Caco-2 (cell line): ENCODE measurements around the gene FIBIN. TPM values are rescaled to one million over a fixed set of nuclear protein-coding genes. Genes with fewer than 3 reads are reported as not detected.

ENCODE experiments used
- BruUV-seq: library from RNA; stranded (reverse); fragments of 400-500 nt; replicated peaks from 2 replicates; lab custom pipeline; 2021; lab: Mats Ljungman, UMichigan
- CTCF ChIA-PET: fragments of 300-600 bp; sonication (Branson Sonifier 250); formaldehyde crosslinking; loops from one replicate; lab custom pipeline; 2022; ENCODE audit warnings: antibody characterized with exemption; lab: Charles Lee
- POLR2A ChIA-PET: fragments of 300-600 bp; sonication (Branson Sonifier 250); formaldehyde crosslinking; loops from one replicate; lab custom pipeline; 2022; ENCODE audit warnings: antibody characterized with exemption; lab: Charles Lee
- DNase-seq, 2 experiments: peaks; one replicate each; pipeline versions ENCODE4 v3.0.0 to v3.0.0-alpha.2; 2020 to 2022
- H3K27me3 ChIP-seq: replicated peaks from 2 replicates; pipeline ENCODE4 v1.6.0; 2011; ENCODE audit warnings: low read length; ENCODE audit not compliant: control insufficient read depth, insufficient read depth
- H3K36me3 ChIP-seq: 2 replicates; pipeline ENCODE4 v1.5.1; 2011; ENCODE audit warnings: low read length; ENCODE audit not compliant: control insufficient read depth, insufficient read depth
- H3K4me1 ChIP-seq: fragments of 250-450 bp; sonication (Bioruptor Pico); 2 replicates; pipeline ENCODE4 v1.5.1; 2020; ENCODE audit warnings: mild to moderate bottlenecking
- H3K4me3 ChIP-seq: 2 replicates; pipeline ENCODE4 v1.5.1; 2011; ENCODE audit warnings: low read depth, mild to moderate bottlenecking, control low read depth, low read length
- H3K9me3 ChIP-seq: fragments of 250-450 bp; sonication (Bioruptor Pico); 2 replicates; pipeline ENCODE4 v1.5.1; 2020; ENCODE audit warnings: mild to moderate bottlenecking, moderate library complexity
- H3K27ac Mint-ChIP-seq: one replicate; pipeline ENCODE4 v1.8.0; 2022; ENCODE audit warnings: mixed read lengths; ENCODE audit not compliant: unreplicated experiment
- H3K27me3 Mint-ChIP-seq: one replicate; pipeline ENCODE4 v1.8.0; 2022; ENCODE audit warnings: mixed read lengths; ENCODE audit not compliant: insufficient read depth, unreplicated experiment
- H3K36me3 Mint-ChIP-seq: one replicate; pipeline ENCODE4 v1.8.0; 2022; ENCODE audit warnings: mild to moderate bottlenecking, mixed read lengths; ENCODE audit not compliant: insufficient read depth, unreplicated experiment
- H3K4me1 Mint-ChIP-seq: one replicate; pipeline ENCODE4 v1.8.0; 2022; ENCODE audit warnings: low read depth, mixed read lengths; ENCODE audit not compliant: unreplicated experiment
- H3K4me3 Mint-ChIP-seq: one replicate; pipeline ENCODE4 v1.8.0; 2022; ENCODE audit warnings: mild to moderate bottlenecking, moderate library complexity, mixed read lengths; ENCODE audit not compliant: unreplicated experiment
- H3K9me3 Mint-ChIP-seq: one replicate; pipeline ENCODE4 v1.8.0; 2022; ENCODE audit warnings: mixed read lengths; ENCODE audit not compliant: unreplicated experiment
- intact Hi-C: fragments of 100-400 bp; cut with micrococcal nuclease; formaldehyde crosslinking; loops from one replicate; pipeline ENCODE4 v1.10.0; 2022; ENCODE audit not compliant: unreplicated experiment
- total RNA-seq: library from RNA; stranded (reverse); gene quantifications from 2 replicates; pipeline ENCODE4 v1.2.3, GENCODE V29; 2022
- TF ChIP-seq, protein P1 (sequence below), 2 experiments: fragments of 200-600 bp in 1 of 2; IDR thresholded peaks; 1 replicate in 1 of 2; 2 replicates in 1 of 2; pipeline versions ENCODE4 v1.5.1 to v1.8.0; 2011 to 2022; ENCODE audit warnings: antibody characterized with exemption in 1 of 2, control low read depth in 1 of 2, inconsistent platforms in 1 of 2, low read depth in 1 of 2, low read length in 1 of 2, mild to moderate bottlenecking in 1 of 2, moderate library complexity in 1 of 2; ENCODE audit not compliant: insufficient read depth in 1 of 2, severe bottlenecking in 1 of 2, unreplicated experiment in 1 of 2

Gene FIBIN
- total RNA-seq, 1 experiment from 2014 or later = 0.16 TPM

DNA sequence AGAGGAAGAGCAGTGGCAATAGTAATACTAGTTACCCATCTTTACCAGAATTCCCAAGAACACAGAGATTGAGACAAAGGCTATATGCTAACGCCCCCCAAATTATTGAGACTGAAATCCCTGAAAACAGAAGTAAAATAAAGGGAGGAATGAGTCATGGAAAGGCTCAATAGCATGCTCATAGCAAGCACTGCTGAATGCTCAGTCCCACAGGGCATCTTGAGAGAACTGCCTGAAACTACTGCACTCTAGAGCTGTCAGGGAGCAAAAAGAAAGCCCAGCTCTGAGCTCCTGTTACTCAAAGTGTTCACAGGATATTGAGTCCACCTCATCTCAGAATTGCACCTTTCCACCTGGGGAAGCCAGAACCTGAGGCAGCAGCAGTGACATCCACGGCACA lies 44.1 kb upstream of the FIBIN start:
- Mint-ChIP-seq H3K9me3 (no peaks in the 10 kb centered on the region), H3K4me3 (no peak overlapping the region), H3K36me3 (no peaks in the 10 kb centered on the region), H3K4me1 (no peaks in the 10 kb centered on the region), H3K27ac (no peak overlapping the region), H3K27me3 (no peaks in the 10 kb centered on the region)
- H3K36me3 ChIP-seq = no peaks in the 10 kb centered on the region
- H3K4me1 ChIP-seq = no peaks in the 10 kb centered on the region
- H3K4me3 ChIP-seq = no peak overlapping the region
- H3K9me3 ChIP-seq = no peaks in the 10 kb centered on the region
- TF ChIP-seq, protein P1, sequence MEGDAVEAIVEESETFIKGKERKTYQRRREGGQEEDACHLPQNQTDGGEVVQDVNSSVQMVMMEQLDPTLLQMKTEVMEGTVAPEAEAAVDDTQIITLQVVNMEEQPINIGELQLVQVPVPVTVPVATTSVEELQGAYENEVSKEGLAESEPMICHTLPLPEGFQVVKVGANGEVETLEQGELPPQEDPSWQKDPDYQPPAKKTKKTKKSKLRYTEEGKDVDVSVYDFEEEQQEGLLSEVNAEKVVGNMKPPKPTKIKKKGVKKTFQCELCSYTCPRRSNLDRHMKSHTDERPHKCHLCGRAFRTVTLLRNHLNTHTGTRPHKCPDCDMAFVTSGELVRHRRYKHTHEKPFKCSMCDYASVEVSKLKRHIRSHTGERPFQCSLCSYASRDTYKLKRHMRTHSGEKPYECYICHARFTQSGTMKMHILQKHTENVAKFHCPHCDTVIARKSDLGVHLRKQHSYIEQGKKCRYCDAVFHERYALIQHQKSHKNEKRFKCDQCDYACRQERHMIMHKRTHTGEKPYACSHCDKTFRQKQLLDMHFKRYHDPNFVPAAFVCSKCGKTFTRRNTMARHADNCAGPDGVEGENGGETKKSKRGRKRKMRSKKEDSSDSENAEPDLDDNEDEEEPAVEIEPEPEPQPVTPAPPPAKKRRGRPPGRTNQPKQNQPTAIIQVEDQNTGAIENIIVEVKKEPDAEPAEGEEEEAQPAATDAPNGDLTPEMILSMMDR (IDR thresholded peaks at IDR 0.05; ENCODE audit: insufficient read depth in 1 of 2, low read depth in 1 of 2, low read length in 1 of 2, severe bottlenecking in 1 of 2, unreplicated experiment in 1 of 2) = no peak
- no peak for DNase-seq
- ChIA-PET CTCF (no interaction called here), POLR2A (no interaction called here)
- BruUV-seq = no TSS peak
- intact Hi-C loops = no loop called here
- H3K27me3 ChIP-seq = no peaks in the 10 kb centered on the region

DNA sequence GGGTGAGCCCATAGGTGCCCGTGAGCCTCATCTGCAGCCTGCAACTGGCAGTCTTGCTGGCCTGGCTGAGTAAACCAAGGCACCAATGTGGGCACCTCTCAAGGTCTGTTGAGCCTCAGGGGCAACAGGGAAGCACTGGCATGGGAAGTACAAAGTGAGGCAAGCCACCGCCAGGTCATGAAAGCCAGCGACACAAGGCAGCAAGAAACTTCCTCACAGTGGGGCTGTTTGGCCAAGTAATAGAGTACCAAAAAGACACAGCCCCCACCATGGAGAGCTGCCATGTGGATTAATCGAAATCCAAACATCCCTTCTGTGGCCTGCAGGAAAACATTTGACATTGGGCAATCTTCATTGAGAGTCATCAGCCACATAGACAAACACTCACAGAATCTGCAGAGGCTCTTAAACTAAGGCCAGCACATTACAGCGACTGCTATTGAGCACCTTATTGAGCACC lies 43.6 kb upstream of the FIBIN start:
- no peaks in the 10 kb centered on the region for H3K4me1 Mint-ChIP-seq
- no peaks in the 10 kb centered on the region for H3K36me3 Mint-ChIP-seq
- H3K36me3 ChIP-seq = no peaks in the 10 kb centered on the region
- H3K27me3 ChIP-seq = no peaks in the 10 kb centered on the region
- H3K4me1 ChIP-seq = no peaks in the 10 kb centered on the region
- TF ChIP-seq, protein P1 (IDR thresholded peaks at IDR 0.05; ENCODE audit: insufficient read depth in 1 of 2, low read depth in 1 of 2, low read length in 1 of 2, severe bottlenecking in 1 of 2, unreplicated experiment in 1 of 2) = no peak
- H3K27ac Mint-ChIP-seq = no peak overlapping the region
- BruUV-seq = no TSS peak
- H3K27me3 Mint-ChIP-seq = no peaks in the 10 kb centered on the region
- no peaks in the 10 kb centered on the region for H3K9me3 ChIP-seq
- H3K9me3 Mint-ChIP-seq = no peaks in the 10 kb centered on the region
- CTCF ChIA-PET = no interaction called here
- POLR2A ChIA-PET = no interaction called here
- no peak overlapping the region for H3K4me3 Mint-ChIP-seq
- no peak overlapping the region for H3K4me3 ChIP-seq
- no peak for DNase-seq
- intact Hi-C loops = no loop called here

DNA sequence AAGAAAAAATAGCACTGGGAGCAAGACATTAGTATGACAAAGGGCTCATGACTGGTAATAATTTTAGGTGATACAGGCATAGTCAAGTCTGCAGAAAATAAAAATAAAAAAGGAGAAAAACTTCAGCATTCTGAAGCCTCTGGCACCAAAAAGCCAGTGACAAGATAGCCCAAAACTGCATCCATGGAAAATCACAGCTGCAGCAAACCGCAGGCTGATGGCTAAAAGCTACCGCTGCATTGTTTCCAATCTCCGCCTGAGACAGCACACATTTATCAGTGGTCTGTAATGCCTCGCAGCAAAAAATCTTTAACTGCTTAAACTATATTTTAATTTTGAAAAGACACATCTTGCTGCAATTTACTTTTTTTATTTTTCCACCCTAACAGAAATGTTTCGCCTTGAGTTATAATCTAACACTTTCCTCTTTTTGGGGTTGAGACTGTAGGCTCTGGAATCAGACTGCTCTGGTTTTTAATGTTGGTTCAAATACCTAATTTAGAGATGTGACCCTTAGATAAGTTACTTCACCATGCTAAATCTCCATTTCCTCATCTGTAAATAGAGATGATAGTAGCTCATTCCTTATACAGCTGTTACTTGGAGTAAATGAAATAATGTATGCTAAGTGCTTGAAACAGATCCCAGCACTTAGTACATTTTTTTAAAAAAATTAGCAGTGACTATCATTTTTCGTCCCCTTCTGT lies 42.0 kb upstream of the FIBIN start:
- H3K4me1 Mint-ChIP-seq = no peaks in the 10 kb centered on the region
- no TSS peak for BruUV-seq
- ChIA-PET POLR2A (no interaction called here), CTCF (no interaction called here)
- H3K4me1 ChIP-seq = no peaks in the 10 kb centered on the region
- H3K36me3 ChIP-seq = no peaks in the 10 kb centered on the region
- no peaks in the 10 kb centered on the region for H3K27me3 ChIP-seq
- H3K9me3 Mint-ChIP-seq = no peaks in the 10 kb centered on the region
- H3K36me3 Mint-ChIP-seq = no peaks in the 10 kb centered on the region
- H3K4me3 ChIP-seq = no peak overlapping the region
- intact Hi-C loops = no loop called here
- H3K27me3 Mint-ChIP-seq = no peaks in the 10 kb centered on the region
- TF ChIP-seq, protein P1 (IDR thresholded peaks at IDR 0.05; ENCODE audit: insufficient read depth in 1 of 2, low read depth in 1 of 2, low read length in 1 of 2, severe bottlenecking in 1 of 2, unreplicated experiment in 1 of 2) = no peak
- no peak overlapping the region for H3K27ac Mint-ChIP-seq
- no peak overlapping the region for H3K4me3 Mint-ChIP-seq
- no peaks in the 10 kb centered on the region for H3K9me3 ChIP-seq
- DNase-seq = no peak
